Neutrophil (primary cell): Measurements from ENCODE around the gene SLFN12.
"Not testable (repeated sequence)": the region's sequence is repeated elsewhere in the genome, so short reads cannot be mapped to it uniquely, and the experiment has no call there.

Source experiments
- H3K27ac ChIP-seq: fragments of 200-600 bp; sonication (generic); 2 replicates; pipeline ENCODE4 v1.5.1; 2016; ENCODE audit warnings: mild to moderate bottlenecking, moderate library complexity
- H3K27me3 ChIP-seq: fragments of 200-600 bp; sonication (generic); 2 replicates; pipeline ENCODE4 v1.6.0; 2016; ENCODE audit warnings: mild to moderate bottlenecking
- H3K36me3 ChIP-seq: fragments of 200-600 bp; sonication (generic); 2 replicates; pipeline ENCODE4 v1.5.1; 2017
- H3K4me1 ChIP-seq, 2 experiments: fragments of 200-600 bp in 1 of 2; sonication (generic) in 1 of 2; 1 replicate in 1 of 2; 2 replicates in 1 of 2; pipeline versions ENCODE4 v1.5.1 to v1.6.1; 2013 to 2016; ENCODE audit warnings: low read depth in 1 of 2, low read length in 1 of 2, mild to moderate bottlenecking in 1 of 2, moderate library complexity in 1 of 2; ENCODE audit not compliant: control insufficient read depth in 1 of 2, insufficient read depth in 1 of 2
- H3K4me3 ChIP-seq, 2 experiments: fragments of 200-600 bp in 1 of 2; sonication (generic) in 1 of 2; 1 replicate in 1 of 2; 2 replicates in 1 of 2; pipeline ENCODE4 v1.5.1; 2013 to 2016; ENCODE audit warnings: low read depth in 1 of 2, low read length in 1 of 2, mild to moderate bottlenecking in 1 of 2, moderate library complexity in 1 of 2
- H3K9me3 ChIP-seq: fragments of 200-600 bp; sonication (generic); 2 replicates; pipeline ENCODE4 v1.5.1; 2016
- CTCF ChIP-seq: fragments of 200-600 bp; sonication (generic); IDR thresholded peaks from 2 replicates; pipeline ENCODE4 v1.5.1; 2016; ENCODE audit warnings: antibody characterized with exemption

SLFN12 gene

GRCh38 chr17:35406568-35406967 is 25.7 kb downstream of the SLFN12 start:
- Histone ChIP-seq H3K36me3 (peaks cover 11% of the 10 kb centered on the region), H3K4me1 (no peaks in the 10 kb centered on the region), H3K27ac (no peak overlapping the region), H3K27me3 (no peaks in the 10 kb centered on the region), H3K9me3 (no peaks in the 10 kb centered on the region), H3K4me3 (no peak overlapping the region)
- TF ChIP-seq CTCF: no peak

GRCh38 chr17:35404360-35404759 is 27.9 kb downstream of the SLFN12 start:
- Histone ChIP-seq H3K27me3 (no peaks in the 10 kb centered on the region), H3K4me3 (no peak overlapping the region), H3K36me3 (no peaks in the 10 kb centered on the region), H3K9me3 (no peaks in the 10 kb centered on the region), H3K27ac (no peak overlapping the region), H3K4me1 (no peaks in the 10 kb centered on the region)
- no peak for TF ChIP-seq CTCF

GRCh38 chr17:35393783-35394182 is 38.5 kb downstream of the SLFN12 start:
- H3K27me3 ChIP-seq, H3K27ac ChIP-seq, H3K9me3 ChIP-seq, H3K36me3 ChIP-seq, H3K4me3 ChIP-seq: not testable (repeated sequence)
- peaks cover 17% of the 10 kb centered on the region in 2 experiments for H3K4me1 ChIP-seq

- peak overlapping the region; percentile 54 for H3K27ac ChIP-seq
- no peaks in the 10 kb centered on the region for H3K9me3 ChIP-seq
- peaks cover 17% of the 10 kb centered on the region in 2 experiments for H3K4me1 ChIP-seq
- no peak overlapping the region for H3K4me3 ChIP-seq
- H3K27me3 ChIP-seq: no peaks in the 10 kb centered on the region
- no peak for TF ChIP-seq CTCF
- H3K36me3 ChIP-seq: no peaks in the 10 kb centered on the region
Observed at GRCh38 chr17:35390663-35391062, 41.6 kb downstream of the SLFN12 start.

- no peak for TF ChIP-seq CTCF
- Histone ChIP-seq H3K9me3 (no peaks in the 10 kb centered on the region), H3K4me1 (peaks cover 17% of the 10 kb centered on the region in 2 experiments), H3K4me3 (no peak overlapping the region), H3K27ac (peak overlapping the region; percentile 54), H3K27me3 (no peaks in the 10 kb centered on the region), H3K36me3 (no peaks in the 10 kb centered on the region)
Observed at GRCh38 chr17:35390156-35390555, 42.1 kb downstream of the SLFN12 start.

- Histone ChIP-seq H3K27ac (no peak overlapping the region), H3K9me3 (no peaks in the 10 kb centered on the region), H3K4me1 (peaks cover 17% of the 10 kb centered on the region in 2 experiments), H3K36me3 (no peaks in the 10 kb centered on the region), H3K27me3 (no peaks in the 10 kb centered on the region), H3K4me3 (no peak overlapping the region)
- no peak for TF ChIP-seq CTCF
Observed at GRCh38 chr17:35387496-35387895, 44.8 kb downstream of the SLFN12 start.
